Stimulated activated CD4-positive, alpha-beta T cell treated with anti-CD3 and anti-CD28 coated beads, Interleukin-1b, Interleukin-23, amount 100 ng/mL, for 24 hours (primary cell): ENCODE data around the gene RNF8.
A peak's percentile ranks its signal among the peaks of the same experiment; 100 is the strongest.
"Not testable (repeated sequence)": the region's sequence is repeated elsewhere in the genome, so short reads cannot be mapped to it uniquely, and the experiment has no call there.

ENCODE experiments used
- DNase-seq, 4 experiments: peaks; one replicate each; pipeline ENCODE4 v3.0.0-alpha.2; 2020; ENCODE audit warnings: low read depth in 4 of 4, low spot score in 1 of 4

The RNF8 gene

GRCh38 chr6:37321516-37322415 lies 32.0 kb upstream of the RNF8 start:
- no peak for DNase-seq

GRCh38 chr6:37323580-37323979 lies 30.2 kb upstream of the RNF8 start:
- DNase-seq: no peak

GRCh38 chr6:37324131-37325033 lies 29.4 kb upstream of the RNF8 start:
- DNase-seq: no peak

GRCh38 chr6:37330345-37330744 lies 23.4 kb upstream of the RNF8 start:
- DNase-seq: not testable (repeated sequence)

- DNase-seq: no peak
Measured at GRCh38 chr6:37331047-37331446, 22.7 kb upstream of the RNF8 start.

- DNase-seq: no peak
Measured at GRCh38 chr6:37332894-37333293, 20.9 kb upstream of the RNF8 start.

- no peak for DNase-seq
Measured at GRCh38 chr6:37334047-37334446, 19.7 kb upstream of the RNF8 start.

GRCh38 chr6:37338317-37338716 lies 15.5 kb upstream of the RNF8 start:
- DNase-seq: not testable (repeated sequence)

GRCh38 chr6:37338745-37339255 lies 15.0 kb upstream of the RNF8 start:
- DNase-seq: no peak

- no peak for DNase-seq
Measured at GRCh38 chr6:37339741-37340638, 13.8 kb upstream of the RNF8 start.

- no peak for DNase-seq
Measured at GRCh38 chr6:37340639-37340943, 13.2 kb upstream of the RNF8 start.

- no peak for DNase-seq
Measured at GRCh38 chr6:37343248-37343647, 10.5 kb upstream of the RNF8 start.

- no peak for DNase-seq
Measured at GRCh38 chr6:37344308-37344707, 9.5 kb upstream of the RNF8 start.

GRCh38 chr6:37345804-37346203 lies 8.0 kb upstream of the RNF8 start:
- DNase-seq: not testable (repeated sequence)

GRCh38 chr6:37347177-37347576 lies 6.6 kb upstream of the RNF8 start:
- no peak for DNase-seq

- no peak for DNase-seq
Measured at GRCh38 chr6:37347670-37348111, 6.1 kb upstream of the RNF8 start.

- no peak for DNase-seq
Measured at GRCh38 chr6:37351027-37351426, 2.8 kb upstream of the RNF8 start.

GRCh38 chr6:37352384-37352783 lies 1.4 kb upstream of the RNF8 start:
- no peak for DNase-seq

- DNase-seq: peak in 1 of 4 experiments; percentile 7
Measured at GRCh38 chr6:37354526-37355384, 972 bp downstream of the RNF8 start.

GRCh38 chr6:37357288-37357687 lies 3.5 kb downstream of the RNF8 start:
- no peak for DNase-seq
